Prostate gland (tissue), 2 donors: ENCODE measurements around the gene ZNF548. TPM values are rescaled to one million over a fixed set of nuclear protein-coding genes. Genes with fewer than 3 reads are reported as not detected.

Experiments used
- DNase-seq: peaks from one replicate; pipeline ENCODE4 v3.0.0-alpha.2; 2019; ENCODE audit warnings: low spot score
- H3K27ac ChIP-seq, 2 donors: fragments of 200-600 bp; sonication (generic); 2 replicates each; pipeline ENCODE4 v1.5.1; 2017 to 2019
- H3K27me3 ChIP-seq: fragments of 200-600 bp; sonication (generic); replicated peaks from 2 replicates; pipeline ENCODE4 v1.5.1; 2019; ENCODE audit not compliant: insufficient read depth
- H3K36me3 ChIP-seq, 2 donors: fragments of 200-600 bp; sonication (generic); 1 replicate in 1 of 2; 2 replicates in 1 of 2; pipeline versions ENCODE4 v1.5.1 to v1.8.1; 2017 to 2019
- H3K4me1 ChIP-seq: fragments of 200-600 bp; sonication (generic); replicated peaks from 2 replicates; pipeline ENCODE4 v1.5.1; 2019
- H3K4me3 ChIP-seq, 2 donors: fragments of 200-600 bp; sonication (generic); 2 replicates each; pipeline ENCODE4 v1.5.1; 2017 to 2019
- H3K9me3 ChIP-seq: fragments of 200-600 bp; sonication (generic); 2 replicates; pipeline ENCODE4 v1.5.1; 2017
- CTCF ChIP-seq, 4 experiments: fragments of 200-600 bp in 2 of 4; fragments of 450-650 bp in 2 of 4; sonication (generic) in 2 of 4; IDR thresholded peaks; 1 replicate in 3 of 4; 2 replicates in 1 of 4; pipeline ENCODE4 v1.5.1; 2016 to 2019; ENCODE audit warnings: antibody characterized with exemption in 4 of 4, mild to moderate bottlenecking in 2 of 4, moderate library complexity in 2 of 4
- POLR2A ChIP-seq: fragments of 450-650 bp; IDR thresholded peaks from one replicate; pipeline ENCODE4 v1.6.1; 2016; ENCODE audit warnings: antibody characterized with exemption, mild to moderate bottlenecking
- POLR2AphosphoS5 ChIP-seq: sonication (generic); formaldehyde crosslinking; IDR thresholded peaks from one replicate; pipeline ENCODE4 v1.6.1; 2017; ENCODE audit warnings: antibody characterized with exemption
- WGBS: methylation state at CpG from one replicate; pipeline ENCODE4 v1.1.5; 2018; 5-methylcytosine and 5-hydroxymethylcytosine counted together
- intact Hi-C: fragments of 100-400 bp; cut with DNase I; formaldehyde crosslinking; loops from one replicate; pipeline ENCODE4 v1.14.2; 2022
- total RNA-seq, 2 donors: library from RNA; depleted of rRNA; stranded (reverse); fragments of >200 nt; gene quantifications; one replicate each; pipeline ENCODE4 v1.1.0, GENCODE V29; 2016

Gene ZNF548
- total RNA-seq = 10 to 100 TPM; 20.4 to 27.4 TPM

- Histone ChIP-seq H3K9me3 (no peaks in the 10 kb centered on the region), H3K36me3 (no peaks in the 10 kb centered on the region), H3K4me3 (peak within 1 kb of the TSS; percentile 62 to 75), H3K4me1 (no peaks in the 10 kb centered on the region), H3K27ac (peak within 1 kb of the TSS; percentile 86 to 91), H3K27me3 (no peaks in the 10 kb centered on the region)
- WGBS = under 1% methylated on average over 45 of the region's 50 CpGs
- intact Hi-C loops = no loop called here
- peak; percentile 95 for DNase-seq
- peak; percentile 99 for TF ChIP-seq POLR2AphosphoS5
- TF ChIP-seq CTCF (IDR thresholded peaks at IDR 0.05) = peak in 2 of 4 experiments; percentile 51 to 70
- TF ChIP-seq POLR2A = peak; percentile 41
Measured at GRCh38 chr19:57389730-57390598, at the start of gene ZNF548. Gene ZNF548, plus strand, starts transcription at chr19:57389854. Its CDS starts 246 bp downstream, at chr19:57390100.

GRCh38 chr19:57342582-57342981, 47.1 kb upstream of the ZNF548 start:
- WGBS = 81% methylated on average over 6 of the region's 6 CpGs
- Histone ChIP-seq H3K36me3 (no peaks in the 10 kb centered on the region), H3K27ac (no peak overlapping the region), H3K27me3 (no peaks in the 10 kb centered on the region), H3K9me3 (no peaks in the 10 kb centered on the region), H3K4me1 (no peaks in the 10 kb centered on the region), H3K4me3 (no peak overlapping the region)
- TF ChIP-seq CTCF (IDR thresholded peaks at IDR 0.05) (no peak), POLR2AphosphoS5 (no peak), POLR2A (no peak)
- intact Hi-C loops = no loop called here
- no peak for DNase-seq

GRCh38 chr19:57348136-57348535, 41.5 kb upstream of the ZNF548 start:
- TF ChIP-seq POLR2A (no peak), CTCF (IDR thresholded peaks at IDR 0.05) (no peak)
- intact Hi-C loops = no loop called here
- Histone ChIP-seq H3K4me3 (no peak overlapping the region), H3K27ac (no peak overlapping the region), H3K9me3 (no peaks in the 10 kb centered on the region), H3K36me3 (no peaks in the 10 kb centered on the region), H3K4me1 (peaks cover 2% of the 10 kb centered on the region), H3K27me3 (no peaks in the 10 kb centered on the region)
- 69% methylated on average over 3 of the region's 3 CpGs for WGBS
- no peak for DNase-seq

- no peaks in the 10 kb centered on the region for H3K9me3 ChIP-seq
- peak within 1 kb of the TSS; percentile 87 to 88 for H3K4me3 ChIP-seq
- no peaks in the 10 kb centered on the region for H3K27me3 ChIP-seq
- DNase-seq = peak; percentile 94
- peak within 1 kb of the TSS; percentile 78 to 82 for H3K27ac ChIP-seq
- peaks cover 0 to 23% of the 10 kb centered on the region in 2 donors for H3K36me3 ChIP-seq
- TF ChIP-seq POLR2A (no peak), POLR2AphosphoS5 (peak; percentile 97)
- intact Hi-C loops = no loop called here
- peaks cover 2% of the 10 kb centered on the region for H3K4me1 ChIP-seq
- under 1% methylated on average over 49 of the region's 57 CpGs for WGBS
Measured at GRCh38 chr19:57350877-57351805, 38.5 kb upstream of the ZNF548 start, which contains the start of gene ZNF304. Gene ZNF304, plus strand, starts transcription at chr19:57351271. Its CDS starts 394 bp downstream, at chr19:57351665.

GRCh38 chr19:57351867-57352266, 37.8 kb upstream of the ZNF548 start:
- TF ChIP-seq POLR2AphosphoS5 (no peak), POLR2A (no peak), CTCF (IDR thresholded peaks at IDR 0.05) (no peak)
- Histone ChIP-seq H3K27ac (peak overlapping the region in 1 of 2 donors; percentile 78), H3K36me3 (peaks cover 7 to 29% of the 10 kb centered on the region in 2 donors), H3K4me1 (peaks cover 2% of the 10 kb centered on the region), H3K9me3 (no peaks in the 10 kb centered on the region), H3K4me3 (peak overlapping the region; percentile 87 to 88), H3K27me3 (no peaks in the 10 kb centered on the region)
- no peak for DNase-seq
- 17% methylated on average over 7 of the region's 7 CpGs for WGBS
- intact Hi-C loops = no loop called here
